SIG-M5 treated with dmso at 0.1 percent for 504 hours (cell line): ENCODE data around the gene TMEM167A.
"Not testable (repeated sequence)": the region's sequence is repeated elsewhere in the genome, so short reads cannot be mapped to it uniquely, and the experiment has no call there.

Experiments used
- DNase-seq: peaks from one replicate; lab custom pipeline; 2025; ENCODE audit not compliant: unreplicated experiment; lab: John Stamatoyannopoulos, UW

Gene TMEM167A

GRCh38 chr5:83092619-83093018, 15.4 kb upstream of the TMEM167A start:
- no peak for DNase-seq

GRCh38 chr5:83090169-83090568, 13.0 kb upstream of the TMEM167A start:
- DNase-seq, result no peak

GRCh38 chr5:83085106-83085505, 7.9 kb upstream of the TMEM167A start:
- no peak for DNase-seq

GRCh38 chr5:83084336-83084735, 7.1 kb upstream of the TMEM167A start:
- DNase-seq, result no peak

GRCh38 chr5:83082750-83083149, 5.6 kb upstream of the TMEM167A start:
- no peak for DNase-seq

GRCh38 chr5:83077662-83078261, 568 bp upstream of the TMEM167A start:
- peak; percentile 66 for DNase-seq

- DNase-seq, result peak; percentile 69
These were observed 4.2 kb downstream of the TMEM167A start for GRCh38 chr5:83072966-83073365.

- no peak for DNase-seq
These were observed 5.7 kb downstream of the TMEM167A start for GRCh38 chr5:83071286-83072051.

- DNase-seq, result no peak
These were observed 7.9 kb downstream of the TMEM167A start for GRCh38 chr5:83069096-83069799.

GRCh38 chr5:83067377-83067776, 9.8 kb downstream of the TMEM167A start:
- not testable (repeated sequence) for DNase-seq

- peak; percentile 16 for DNase-seq
These were observed 10.6 kb downstream of the TMEM167A start for GRCh38 chr5:83066548-83067110.

- DNase-seq, result no peak
These were observed 17.9 kb downstream of the TMEM167A start for GRCh38 chr5:83059341-83059740.

GRCh38 chr5:83058726-83059125, 18.5 kb downstream of the TMEM167A start:
- no peak for DNase-seq

- DNase-seq, result no peak
These were observed 22.0 kb downstream of the TMEM167A start for GRCh38 chr5:83055166-83055565.

GRCh38 chr5:83050723-83051340, 26.4 kb downstream of the TMEM167A start:
- DNase-seq, result no peak

GRCh38 chr5:83049370-83049885, 27.8 kb downstream of the TMEM167A start:
- DNase-seq, result no peak

- no peak for DNase-seq
These were observed 28.4 kb downstream of the TMEM167A start for GRCh38 chr5:83048811-83049210.

- DNase-seq, result no peak
These were observed 28.9 kb downstream of the TMEM167A start for GRCh38 chr5:83048277-83048676.

- no peak for DNase-seq
These were observed 32.3 kb downstream of the TMEM167A start for GRCh38 chr5:83044926-83045325.

- DNase-seq, result no peak
These were observed 34.7 kb downstream of the TMEM167A start for GRCh38 chr5:83042507-83042906.

GRCh38 chr5:83038924-83039323, 38.3 kb downstream of the TMEM167A start:
- DNase-seq, result no peak
